HL-60 (cell line): ENCODE results near the gene RBM43.

Source experiments
- POLR2AphosphoS5 ChIP-seq: IDR thresholded peaks from 2 replicates; pipeline ENCODE4 v1.6.1; 2012; ENCODE audit warnings: low read depth
- SPI1 ChIP-seq: IDR thresholded peaks from 2 replicates; pipeline ENCODE4 v1.6.1; 2012; ENCODE audit warnings: low read depth, mild to moderate bottlenecking, borderline replicate concordance
- TF ChIP-seq, protein P1 (sequence below): IDR thresholded peaks from one replicate; pipeline ENCODE4 v1.5.1; 2011; ENCODE audit warnings: low read length, control low read depth, inconsistent platforms; ENCODE audit not compliant: insufficient read depth
- TF ChIP-seq, protein P2 (sequence below): IDR thresholded peaks from 2 replicates; pipeline ENCODE4 v1.6.1; 2012; ENCODE audit warnings: low read depth; ENCODE audit not compliant: insufficient replicate concordance

DNA sequence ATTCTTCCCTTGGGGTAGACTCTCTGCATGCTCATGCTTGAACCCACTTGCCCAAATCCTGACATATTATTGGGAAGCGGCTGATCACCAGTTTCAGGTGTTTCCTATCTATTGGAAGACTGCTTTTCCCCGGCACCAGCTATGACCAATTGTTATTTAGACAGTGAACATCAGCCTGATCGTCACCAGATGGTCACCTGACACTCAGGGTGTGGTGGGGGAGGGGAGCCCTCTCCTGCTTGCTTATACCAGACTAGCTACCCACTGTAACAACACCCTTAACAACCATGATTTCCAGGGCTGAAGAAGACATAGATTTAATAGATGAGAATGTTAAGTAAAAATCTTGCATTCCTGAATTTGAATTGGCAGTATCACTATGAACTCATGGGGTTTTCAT is 44.3 kb downstream of the RBM43 start:
- TF ChIP-seq, protein P1, sequence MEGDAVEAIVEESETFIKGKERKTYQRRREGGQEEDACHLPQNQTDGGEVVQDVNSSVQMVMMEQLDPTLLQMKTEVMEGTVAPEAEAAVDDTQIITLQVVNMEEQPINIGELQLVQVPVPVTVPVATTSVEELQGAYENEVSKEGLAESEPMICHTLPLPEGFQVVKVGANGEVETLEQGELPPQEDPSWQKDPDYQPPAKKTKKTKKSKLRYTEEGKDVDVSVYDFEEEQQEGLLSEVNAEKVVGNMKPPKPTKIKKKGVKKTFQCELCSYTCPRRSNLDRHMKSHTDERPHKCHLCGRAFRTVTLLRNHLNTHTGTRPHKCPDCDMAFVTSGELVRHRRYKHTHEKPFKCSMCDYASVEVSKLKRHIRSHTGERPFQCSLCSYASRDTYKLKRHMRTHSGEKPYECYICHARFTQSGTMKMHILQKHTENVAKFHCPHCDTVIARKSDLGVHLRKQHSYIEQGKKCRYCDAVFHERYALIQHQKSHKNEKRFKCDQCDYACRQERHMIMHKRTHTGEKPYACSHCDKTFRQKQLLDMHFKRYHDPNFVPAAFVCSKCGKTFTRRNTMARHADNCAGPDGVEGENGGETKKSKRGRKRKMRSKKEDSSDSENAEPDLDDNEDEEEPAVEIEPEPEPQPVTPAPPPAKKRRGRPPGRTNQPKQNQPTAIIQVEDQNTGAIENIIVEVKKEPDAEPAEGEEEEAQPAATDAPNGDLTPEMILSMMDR: no peak
- TF ChIP-seq, protein P2, sequence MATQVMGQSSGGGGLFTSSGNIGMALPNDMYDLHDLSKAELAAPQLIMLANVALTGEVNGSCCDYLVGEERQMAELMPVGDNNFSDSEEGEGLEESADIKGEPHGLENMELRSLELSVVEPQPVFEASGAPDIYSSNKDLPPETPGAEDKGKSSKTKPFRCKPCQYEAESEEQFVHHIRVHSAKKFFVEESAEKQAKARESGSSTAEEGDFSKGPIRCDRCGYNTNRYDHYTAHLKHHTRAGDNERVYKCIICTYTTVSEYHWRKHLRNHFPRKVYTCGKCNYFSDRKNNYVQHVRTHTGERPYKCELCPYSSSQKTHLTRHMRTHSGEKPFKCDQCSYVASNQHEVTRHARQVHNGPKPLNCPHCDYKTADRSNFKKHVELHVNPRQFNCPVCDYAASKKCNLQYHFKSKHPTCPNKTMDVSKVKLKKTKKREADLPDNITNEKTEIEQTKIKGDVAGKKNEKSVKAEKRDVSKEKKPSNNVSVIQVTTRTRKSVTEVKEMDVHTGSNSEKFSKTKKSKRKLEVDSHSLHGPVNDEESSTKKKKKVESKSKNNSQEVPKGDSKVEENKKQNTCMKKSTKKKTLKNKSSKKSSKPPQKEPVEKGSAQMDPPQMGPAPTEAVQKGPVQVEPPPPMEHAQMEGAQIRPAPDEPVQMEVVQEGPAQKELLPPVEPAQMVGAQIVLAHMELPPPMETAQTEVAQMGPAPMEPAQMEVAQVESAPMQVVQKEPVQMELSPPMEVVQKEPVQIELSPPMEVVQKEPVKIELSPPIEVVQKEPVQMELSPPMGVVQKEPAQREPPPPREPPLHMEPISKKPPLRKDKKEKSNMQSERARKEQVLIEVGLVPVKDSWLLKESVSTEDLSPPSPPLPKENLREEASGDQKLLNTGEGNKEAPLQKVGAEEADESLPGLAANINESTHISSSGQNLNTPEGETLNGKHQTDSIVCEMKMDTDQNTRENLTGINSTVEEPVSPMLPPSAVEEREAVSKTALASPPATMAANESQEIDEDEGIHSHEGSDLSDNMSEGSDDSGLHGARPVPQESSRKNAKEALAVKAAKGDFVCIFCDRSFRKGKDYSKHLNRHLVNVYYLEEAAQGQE: no peak
- no peak for TF ChIP-seq POLR2AphosphoS5
- no peak for TF ChIP-seq SPI1
